Measurements from ENCODE around the gene HOXD8. TPM values are rescaled to one million over a fixed set of nuclear protein-coding genes. Genes with fewer than 3 reads are reported as not detected.

HOXD8 gene
- total RNA-seq, 4 donors from 2014 or later = 7.8 to 23.5 (median 13.4) TPM

DNA sequence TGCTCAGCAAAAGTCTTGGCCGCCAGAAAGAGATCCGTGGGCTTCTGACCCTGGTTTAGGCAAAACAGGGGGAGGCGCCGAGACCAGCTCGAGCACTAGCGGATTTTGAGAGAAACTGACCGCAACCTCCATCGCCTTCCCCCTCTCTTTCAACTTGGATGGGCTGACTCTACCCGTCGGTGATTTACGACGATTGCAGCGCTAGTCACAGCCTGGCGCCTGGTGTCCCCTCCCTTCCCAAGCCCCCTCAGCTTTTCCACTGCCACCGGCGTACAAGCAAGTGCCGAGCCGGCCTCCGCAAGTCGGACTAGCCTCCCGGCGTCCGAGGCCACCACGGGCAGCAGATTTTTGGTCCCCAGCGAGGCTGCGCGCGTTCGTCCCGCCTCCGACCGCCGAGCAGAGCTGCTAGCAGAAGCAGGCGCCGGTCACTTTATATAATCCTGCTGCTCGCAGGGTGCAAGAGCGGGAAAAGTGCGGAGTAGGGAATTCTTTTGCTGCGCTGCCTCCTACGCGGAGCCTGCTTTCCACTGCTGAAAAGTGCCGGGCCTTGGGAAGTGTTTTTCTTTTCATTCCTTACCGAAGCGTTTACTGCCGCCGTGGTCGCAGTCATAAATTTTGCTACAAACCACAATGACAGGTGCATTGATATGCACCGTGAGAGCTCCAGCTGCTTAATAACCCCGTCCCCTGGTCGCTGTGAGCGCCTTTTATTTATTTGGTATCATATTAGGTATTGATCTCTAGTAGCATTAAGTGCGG, 35.3 kb downstream of the HOXD8 start:
- WGBS, 2 donors (ENCODE audit: low coverage in 1 of 2) = 53 to 60% methylated on average over 13 to 52 of the region's 52 CpGs
- peak overlapping the region in 1 of 4 donors; percentile 24 for H3K4me3 ChIP-seq
- in situ Hi-C loops (cut with MboI; ENCODE audit: low pct_ligation_motif_present in 1 of 4, low pct_unique_long_range_greater_than_20kb in 1 of 4, low sequenced_read_pairs in 3 of 4) = no loop called here
- no peak overlapping the region for H3K27ac ChIP-seq
- TF ChIP-seq, protein P1, sequence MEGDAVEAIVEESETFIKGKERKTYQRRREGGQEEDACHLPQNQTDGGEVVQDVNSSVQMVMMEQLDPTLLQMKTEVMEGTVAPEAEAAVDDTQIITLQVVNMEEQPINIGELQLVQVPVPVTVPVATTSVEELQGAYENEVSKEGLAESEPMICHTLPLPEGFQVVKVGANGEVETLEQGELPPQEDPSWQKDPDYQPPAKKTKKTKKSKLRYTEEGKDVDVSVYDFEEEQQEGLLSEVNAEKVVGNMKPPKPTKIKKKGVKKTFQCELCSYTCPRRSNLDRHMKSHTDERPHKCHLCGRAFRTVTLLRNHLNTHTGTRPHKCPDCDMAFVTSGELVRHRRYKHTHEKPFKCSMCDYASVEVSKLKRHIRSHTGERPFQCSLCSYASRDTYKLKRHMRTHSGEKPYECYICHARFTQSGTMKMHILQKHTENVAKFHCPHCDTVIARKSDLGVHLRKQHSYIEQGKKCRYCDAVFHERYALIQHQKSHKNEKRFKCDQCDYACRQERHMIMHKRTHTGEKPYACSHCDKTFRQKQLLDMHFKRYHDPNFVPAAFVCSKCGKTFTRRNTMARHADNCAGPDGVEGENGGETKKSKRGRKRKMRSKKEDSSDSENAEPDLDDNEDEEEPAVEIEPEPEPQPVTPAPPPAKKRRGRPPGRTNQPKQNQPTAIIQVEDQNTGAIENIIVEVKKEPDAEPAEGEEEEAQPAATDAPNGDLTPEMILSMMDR (IDR thresholded peaks at IDR 0.05) = no peak
- TF ChIP-seq POLR2AphosphoS5 (IDR thresholded peaks at IDR 0.05) (no peak), EP300 (IDR thresholded peaks at IDR 0.05; ENCODE audit: low read depth) (no peak), POLR2A (IDR thresholded peaks at IDR 0.05) (no peak)
- H3K36me3 ChIP-seq = no peaks in the 10 kb centered on the region
- no peaks in the 10 kb centered on the region for H3K9me3 ChIP-seq
- peaks cover 0 to 25% (median 10%) of the 10 kb centered on the region in 4 donors for H3K4me1 ChIP-seq
- no peak for DNase-seq
- intact Hi-C loops (cut with DNase I; ENCODE audit: low total_unique reads) = no loop called here
- peaks cover 67% of the 10 kb centered on the region for H3K27me3 ChIP-seq

DNA sequence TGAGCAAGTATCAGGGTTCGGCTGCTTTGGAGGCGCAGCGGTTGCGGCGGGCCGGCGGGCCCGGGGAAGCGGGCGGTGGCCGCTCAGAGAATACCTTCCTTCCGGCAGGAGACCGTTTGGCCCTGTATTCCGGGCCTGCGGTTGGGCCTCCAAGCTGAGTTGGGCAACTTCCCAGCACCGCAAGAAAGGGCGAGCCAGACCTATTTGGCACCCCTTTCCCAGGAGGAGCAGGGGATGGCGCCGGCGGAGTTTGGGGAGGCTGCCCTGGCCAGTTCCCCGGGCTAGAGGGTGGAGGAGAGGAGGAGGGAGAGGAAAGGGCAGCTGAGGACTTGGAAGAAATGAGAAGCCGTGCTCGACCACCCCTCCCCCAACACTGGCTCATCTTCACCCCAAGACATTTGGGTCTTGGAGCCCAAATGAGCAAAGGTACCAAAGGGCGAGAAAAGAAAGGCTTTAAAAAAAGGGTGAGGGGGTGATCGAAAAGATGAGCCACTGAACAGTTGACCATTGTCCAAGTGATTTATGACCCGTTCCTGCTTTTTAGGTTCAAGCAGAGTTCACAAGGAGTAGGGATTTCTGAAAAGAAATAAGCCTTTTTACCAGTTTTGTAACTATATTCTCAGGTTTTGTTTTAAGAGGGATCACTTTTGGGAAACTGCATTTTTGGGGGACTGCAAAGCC, 36.0 kb downstream of the HOXD8 start:
- peaks cover 0 to 19% (median 9%) of the 10 kb centered on the region in 4 donors for H3K4me1 ChIP-seq
- no peak for DNase-seq
- H3K4me3 ChIP-seq = no peak overlapping the region
- in situ Hi-C loops (cut with MboI; ENCODE audit: low pct_ligation_motif_present in 1 of 4, low pct_unique_long_range_greater_than_20kb in 1 of 4, low sequenced_read_pairs in 3 of 4) (no loop called here), intact Hi-C loops (cut with DNase I; ENCODE audit: low total_unique reads) (no loop called here)
- no peaks in the 10 kb centered on the region for H3K9me3 ChIP-seq
- H3K27ac ChIP-seq = no peak overlapping the region
- H3K27me3 ChIP-seq = peaks cover 63% of the 10 kb centered on the region
- H3K36me3 ChIP-seq = no peaks in the 10 kb centered on the region
- WGBS, 2 donors (ENCODE audit: low coverage in 1 of 2) = 60 to 64% methylated on average over 9 to 26 of the region's 26 CpGs
- TF ChIP-seq POLR2A (IDR thresholded peaks at IDR 0.05) = no peak
- TF ChIP-seq, protein P1 (IDR thresholded peaks at IDR 0.05) = no peak
- no peak for TF ChIP-seq EP300 (IDR thresholded peaks at IDR 0.05; ENCODE audit: low read depth)
- TF ChIP-seq POLR2AphosphoS5 (IDR thresholded peaks at IDR 0.05) = no peak

DNA sequence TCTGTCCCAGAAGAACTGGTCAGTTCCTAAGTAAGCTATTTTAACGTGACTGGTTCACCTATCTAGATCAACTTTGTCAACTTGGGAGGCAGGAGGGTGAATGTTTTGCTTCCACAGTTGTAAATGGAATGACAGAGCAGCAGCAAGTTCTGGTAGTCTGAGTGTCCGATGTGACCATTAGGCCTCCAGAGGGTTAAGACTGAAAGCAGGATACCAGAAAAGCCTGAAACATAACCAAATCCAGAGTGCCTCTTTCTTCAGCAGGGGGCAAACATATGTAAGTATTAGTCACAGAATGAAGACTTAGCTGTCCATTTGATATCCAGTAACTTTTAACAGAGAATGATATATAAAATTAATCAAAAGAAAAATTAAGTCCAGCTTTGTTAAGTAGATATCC, 36.8 kb downstream of the HOXD8 start:
- intact Hi-C loops (cut with DNase I; ENCODE audit: low total_unique reads) = no loop called here
- WGBS, 2 donors (ENCODE audit: low coverage in 1 of 2) = 59 to 85% methylated on average over 2 of the region's 2 CpGs
- TF ChIP-seq EP300 (IDR thresholded peaks at IDR 0.05; ENCODE audit: low read depth) (no peak), POLR2A (IDR thresholded peaks at IDR 0.05) (no peak), POLR2AphosphoS5 (IDR thresholded peaks at IDR 0.05) (no peak)
- TF ChIP-seq, protein P1 (IDR thresholded peaks at IDR 0.05) = no peak
- Histone ChIP-seq H3K4me3 (no peak overlapping the region), H3K9me3 (no peaks in the 10 kb centered on the region), H3K4me1 (peaks cover 0 to 23% (median 8%) of the 10 kb centered on the region in 4 donors), H3K27me3 (peaks cover 60% of the 10 kb centered on the region), H3K36me3 (no peaks in the 10 kb centered on the region), H3K27ac (no peak overlapping the region)
- in situ Hi-C loops (cut with MboI; ENCODE audit: low pct_ligation_motif_present in 1 of 4, low pct_unique_long_range_greater_than_20kb in 1 of 4, low sequenced_read_pairs in 3 of 4) = no loop called here
- no peak for DNase-seq

DNA sequence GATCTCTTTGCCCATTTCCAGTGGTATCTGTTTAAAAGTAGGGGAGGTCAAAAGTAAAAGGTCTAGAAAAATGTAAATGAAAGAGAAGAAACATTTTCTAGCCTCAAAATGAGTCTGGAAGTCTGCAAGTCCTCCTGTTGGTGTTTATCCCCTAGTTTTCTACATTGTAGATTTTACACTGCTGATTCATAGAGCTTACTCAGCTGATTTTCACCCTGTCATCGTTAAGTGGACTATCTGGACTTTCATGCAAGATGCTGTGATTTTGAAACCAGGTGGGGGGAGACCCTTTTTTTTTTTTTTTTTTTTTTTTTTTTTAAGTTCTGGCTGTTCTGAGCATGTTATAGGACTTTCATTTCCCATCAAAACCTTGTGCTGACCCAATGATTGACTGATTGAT, 37.9 kb downstream of the HOXD8 start:
- Histone ChIP-seq H3K4me3 (no peak overlapping the region), H3K9me3 (no peaks in the 10 kb centered on the region), H3K27me3 (peaks cover 61% of the 10 kb centered on the region), H3K4me1 (peaks cover 0 to 23% (median 10%) of the 10 kb centered on the region in 4 donors), H3K36me3 (no peaks in the 10 kb centered on the region), H3K27ac (no peak overlapping the region)
- TF ChIP-seq, protein P1 (IDR thresholded peaks at IDR 0.05) = no peak
- TF ChIP-seq POLR2AphosphoS5 (IDR thresholded peaks at IDR 0.05) = no peak
- TF ChIP-seq EP300 (IDR thresholded peaks at IDR 0.05; ENCODE audit: low read depth) = no peak
- no peak for TF ChIP-seq POLR2A (IDR thresholded peaks at IDR 0.05)
- no peak for DNase-seq
- intact Hi-C loops (cut with DNase I; ENCODE audit: low total_unique reads) (no loop called here), in situ Hi-C loops (cut with MboI; ENCODE audit: low pct_ligation_motif_present in 1 of 4, low pct_unique_long_range_greater_than_20kb in 1 of 4, low sequenced_read_pairs in 3 of 4) (no loop called here)
- 42 to 71% methylated on average over 1 of the region's 1 CpG for WGBS, 2 donors (ENCODE audit: low coverage in 1 of 2)
